Sigmoid colon (tissue), 4 donors: ENCODE measurements around the gene VAMP1.

Experiments used
- CTCF ChIP-seq, 4 experiments: fragments of 450-650 bp in 3 of 4; fragments of 200-600 bp in 1 of 4; IDR thresholded peaks; one replicate each; pipeline ENCODE4 v1.5.1; 2016 to 2019; ENCODE audit warnings: antibody characterized with exemption in 4 of 4, mild to moderate bottlenecking in 3 of 4, moderate library complexity in 2 of 4
- EP300 ChIP-seq, 4 donors: sonication (generic); formaldehyde crosslinking; IDR thresholded peaks; one replicate each; pipeline ENCODE4 v1.6.1; 2017; ENCODE audit warnings: antibody characterized with exemption in 4 of 4
- POLR2AphosphoS5 ChIP-seq, 4 donors: sonication (generic); formaldehyde crosslinking; IDR thresholded peaks; one replicate each; pipeline ENCODE4 v1.6.1; 2017; ENCODE audit warnings: antibody characterized with exemption in 4 of 4

DNA sequence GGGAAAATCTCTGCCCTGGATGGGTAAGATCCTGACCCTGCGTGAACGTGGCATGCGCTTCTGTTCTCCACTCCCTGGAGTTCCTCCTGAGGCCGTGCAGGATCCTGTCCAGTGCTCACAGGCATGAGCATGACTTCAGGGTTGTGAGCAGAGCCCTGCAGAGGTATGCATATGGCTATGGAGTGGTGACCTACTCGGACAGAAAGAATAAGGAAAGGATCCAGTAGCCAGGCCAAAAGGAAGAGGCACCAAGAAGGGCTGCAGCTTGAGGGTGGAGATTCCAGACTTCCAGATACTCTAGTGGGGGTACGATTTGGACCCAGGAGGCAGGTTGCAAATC is 46.5 kb downstream of the VAMP1 start:
- TF ChIP-seq CTCF (IDR thresholded peaks at IDR 0.05) (no peak), POLR2AphosphoS5 (IDR thresholded peaks at IDR 0.05) (no peak), EP300 (IDR thresholded peaks at IDR 0.05) (no peak)
